ENCODE results near the gene SHISA6.

SHISA6 gene

DNA sequence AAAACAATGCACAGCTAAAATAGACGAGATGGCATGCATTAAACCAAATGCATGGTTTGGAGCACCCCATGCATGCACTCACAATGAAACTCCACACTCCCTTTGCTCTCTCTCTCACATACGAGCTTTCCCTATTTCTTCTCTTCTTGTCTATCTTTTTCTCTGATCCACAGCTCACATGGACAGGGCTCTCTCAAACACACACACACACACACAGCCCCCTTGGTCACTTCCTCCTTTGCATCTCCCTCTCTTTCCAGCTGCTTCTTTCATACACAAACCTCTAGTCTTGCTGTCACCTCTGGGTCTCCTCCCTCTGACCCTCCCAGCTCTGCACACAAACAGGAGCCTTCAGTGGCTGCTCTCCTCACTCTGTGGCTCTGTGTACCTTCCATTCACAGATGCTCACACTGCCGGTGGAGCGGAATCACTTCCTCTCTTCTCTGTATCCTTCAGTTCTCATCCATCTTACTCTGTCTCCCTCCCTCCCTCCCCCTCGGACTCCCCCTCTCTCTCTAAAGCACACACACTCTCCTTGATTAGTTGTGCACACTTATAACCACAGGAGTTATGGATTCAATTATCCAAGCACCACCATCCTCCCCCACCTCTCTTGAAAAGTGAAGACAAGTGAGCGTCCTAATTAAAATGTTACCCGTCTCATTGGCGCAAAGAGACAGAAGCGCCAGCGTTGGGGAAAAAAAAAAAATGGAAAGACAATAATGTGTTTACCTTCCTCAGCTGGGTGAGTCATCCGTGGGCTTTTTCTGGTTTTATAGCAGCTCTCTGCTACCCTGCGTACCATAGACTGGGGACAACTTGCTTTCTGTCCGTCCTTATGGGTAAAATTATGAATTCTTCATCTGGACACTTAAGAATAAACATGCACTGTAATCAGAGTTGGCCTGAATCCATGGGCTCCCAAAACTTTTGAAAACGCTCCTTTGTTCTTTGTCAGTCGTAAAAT lies 90.8 kb downstream of the SHISA6 start:
- no peak overlapping the region for H2BK12ac ChIP-seq (ENCODE audit: low read length in 2 of 2)
- no peak overlapping the region for H3K4me3 ChIP-seq (ENCODE audit: insufficient read depth in 1 of 2, low read depth in 1 of 2, low read length in 2 of 2)
- H3K4me1 ChIP-seq (ENCODE audit: control insufficient read depth, insufficient read depth, low read depth, low read length): no peaks in the 10 kb centered on the region
- no peak overlapping the region for H2BK120ac ChIP-seq (ENCODE audit: low read depth, low read length)
- no peak overlapping the region for H2BK5ac ChIP-seq (ENCODE audit: low read depth, low read length, poor library complexity, severe bottlenecking)
- H3K4ac ChIP-seq (ENCODE audit: low read depth in 1 of 2, low read length in 2 of 2): no peak overlapping the region
- H4K91ac ChIP-seq (ENCODE audit: low read length): no peak overlapping the region
- H2AFZ ChIP-seq (ENCODE audit: low read depth, low read length): no peak overlapping the region
- no peak overlapping the region for H3K14ac ChIP-seq (ENCODE audit: low read length in 2 of 2)
- no peaks in the 10 kb centered on the region for H3K79me1 ChIP-seq (replicated peaks; ENCODE audit: low read length, poor library complexity, severe bottlenecking)
- no peak overlapping the region for H3K4me2 ChIP-seq (ENCODE audit: low read length, poor library complexity, severe bottlenecking)
- no peak overlapping the region for H3K18ac ChIP-seq (ENCODE audit: low read depth in 1 of 2, low read length in 2 of 2)
- WGBS: 61% methylated on average over 15 of the region's 15 CpGs
- no peaks in the 10 kb centered on the region for H3K9me3 ChIP-seq (ENCODE audit: control insufficient read depth, low read length)
- no peak for DNase-seq
- H3K27ac ChIP-seq (ENCODE audit: low read length, poor library complexity, severe bottlenecking): no peak overlapping the region
- no peaks in the 10 kb centered on the region for H3K27me3 ChIP-seq (ENCODE audit: control insufficient read depth in 1 of 2, insufficient read depth in 1 of 2, low read length in 2 of 2)
- H2BK15ac ChIP-seq (ENCODE audit: low read depth, poor library complexity, severe bottlenecking): no peak overlapping the region
- H3K36me3 ChIP-seq (ENCODE audit: control insufficient read depth in 1 of 2, insufficient read depth in 2 of 2, low read depth in 1 of 2, low read length in 2 of 2): no peaks in the 10 kb centered on the region
- no peak overlapping the region for H2AK5ac ChIP-seq (ENCODE audit: low read length, severe bottlenecking)
- H3K23ac ChIP-seq (ENCODE audit: low read length in 2 of 2): no peak overlapping the region
- H3K9ac ChIP-seq (ENCODE audit: low read length): no peak overlapping the region
- H4K8ac ChIP-seq (ENCODE audit: low read length): no peak overlapping the region

- H3K4me3 ChIP-seq (ENCODE audit: insufficient read depth in 1 of 2, low read depth in 1 of 2, low read length in 2 of 2): no peak overlapping the region
- no peak overlapping the region for H3K4ac ChIP-seq (ENCODE audit: low read depth in 1 of 2, low read length in 2 of 2)
- H3K4me1 ChIP-seq (ENCODE audit: control insufficient read depth, insufficient read depth, low read depth, low read length): no peaks in the 10 kb centered on the region
- no peak overlapping the region for H4K91ac ChIP-seq (ENCODE audit: low read length)
- no peak overlapping the region for H2BK5ac ChIP-seq (ENCODE audit: low read depth, low read length, poor library complexity, severe bottlenecking)
- no peak overlapping the region for H4K8ac ChIP-seq (ENCODE audit: low read length)
- no peak overlapping the region for H2BK15ac ChIP-seq (ENCODE audit: low read depth, poor library complexity, severe bottlenecking)
- H3K18ac ChIP-seq (ENCODE audit: low read depth in 1 of 2, low read length in 2 of 2): no peak overlapping the region
- DNase-seq: no peak
- no peak overlapping the region for H2BK12ac ChIP-seq (ENCODE audit: low read length in 2 of 2)
- no peak overlapping the region for H3K9ac ChIP-seq (ENCODE audit: low read length)
- no peaks in the 10 kb centered on the region for H3K36me3 ChIP-seq (ENCODE audit: control insufficient read depth in 1 of 2, insufficient read depth in 2 of 2, low read depth in 1 of 2, low read length in 2 of 2)
- H2BK120ac ChIP-seq (ENCODE audit: low read depth, low read length): no peak overlapping the region
- H3K27me3 ChIP-seq (ENCODE audit: control insufficient read depth in 1 of 2, insufficient read depth in 1 of 2, low read length in 2 of 2): no peaks in the 10 kb centered on the region
- H3K4me2 ChIP-seq (ENCODE audit: low read length, poor library complexity, severe bottlenecking): no peak overlapping the region
- WGBS: 89% methylated on average over 7 of the region's 7 CpGs
- H3K14ac ChIP-seq (ENCODE audit: low read length in 2 of 2): no peak overlapping the region
- H3K23ac ChIP-seq (ENCODE audit: low read length in 2 of 2): no peak overlapping the region
- H3K27ac ChIP-seq (ENCODE audit: low read length, poor library complexity, severe bottlenecking): no peak overlapping the region
- no peak overlapping the region for H2AFZ ChIP-seq (ENCODE audit: low read depth, low read length)
- H2AK5ac ChIP-seq (ENCODE audit: low read length, severe bottlenecking): no peak overlapping the region
- H3K79me1 ChIP-seq (replicated peaks; ENCODE audit: low read length, poor library complexity, severe bottlenecking): no peaks in the 10 kb centered on the region
- no peaks in the 10 kb centered on the region for H3K9me3 ChIP-seq (ENCODE audit: control insufficient read depth, low read length)
Measured at GRCh38 chr17:11332706-11333105, 91.7 kb downstream of the SHISA6 start.

- Histone ChIP-seq H4K8ac (ENCODE audit: low read length) (no peak overlapping the region), H3K4me2 (ENCODE audit: low read length, poor library complexity, severe bottlenecking) (no peak overlapping the region)
- WGBS: 76% methylated on average over 4 of the region's 4 CpGs
Measured at GRCh38 chr17:11334493-11334892, 93.5 kb downstream of the SHISA6 start.

GRCh38 chr17:11336290-11336689 lies 95.3 kb downstream of the SHISA6 start:
- Histone ChIP-seq H3K18ac (ENCODE audit: low read depth in 1 of 2, low read length in 2 of 2) (no peak overlapping the region), H3K79me1 (replicated peaks; ENCODE audit: low read length, poor library complexity, severe bottlenecking) (no peaks in the 10 kb centered on the region), H3K36me3 (ENCODE audit: control insufficient read depth in 1 of 2, insufficient read depth in 2 of 2, low read depth in 1 of 2, low read length in 2 of 2) (no peaks in the 10 kb centered on the region), H3K9ac (ENCODE audit: low read length) (no peak overlapping the region), H4K91ac (ENCODE audit: low read length) (no peak overlapping the region), H3K4me1 (ENCODE audit: control insufficient read depth, insufficient read depth, low read depth, low read length) (no peaks in the 10 kb centered on the region), H3K27ac (ENCODE audit: low read length, poor library complexity, severe bottlenecking) (no peak overlapping the region), H2AK5ac (ENCODE audit: low read length, severe bottlenecking) (no peak overlapping the region), H3K4me3 (ENCODE audit: insufficient read depth in 1 of 2, low read depth in 1 of 2, low read length in 2 of 2) (no peak overlapping the region), H3K14ac (ENCODE audit: low read length in 2 of 2) (no peak overlapping the region), H2BK5ac (ENCODE audit: low read depth, low read length, poor library complexity, severe bottlenecking) (no peak overlapping the region), H3K23ac (ENCODE audit: low read length in 2 of 2) (no peak overlapping the region), H2AFZ (ENCODE audit: low read depth, low read length) (no peak overlapping the region), H3K27me3 (ENCODE audit: control insufficient read depth in 1 of 2, insufficient read depth in 1 of 2, low read length in 2 of 2) (no peaks in the 10 kb centered on the region), H2BK15ac (ENCODE audit: low read depth, poor library complexity, severe bottlenecking) (no peak overlapping the region), H3K9me3 (ENCODE audit: control insufficient read depth, low read length) (no peaks in the 10 kb centered on the region), H2BK12ac (ENCODE audit: low read length in 2 of 2) (no peak overlapping the region), H4K8ac (ENCODE audit: low read length) (no peak overlapping the region), H3K4ac (ENCODE audit: low read depth in 1 of 2, low read length in 2 of 2) (no peak overlapping the region), H3K4me2 (ENCODE audit: low read length, poor library complexity, severe bottlenecking) (no peak overlapping the region), H2BK120ac (ENCODE audit: low read depth, low read length) (no peak overlapping the region)
- 73% methylated on average over 5 of the region's 5 CpGs for WGBS
- DNase-seq: no peak

More at GRCh38 chr17:11334493-11334892, 93.5 kb downstream of the SHISA6 start:
- Histone ChIP-seq H2BK5ac (ENCODE audit: low read depth, low read length, poor library complexity, severe bottlenecking) (no peak overlapping the region), H2AFZ (ENCODE audit: low read depth, low read length) (no peak overlapping the region), H2BK120ac (ENCODE audit: low read depth, low read length) (no peak overlapping the region), H3K14ac (ENCODE audit: low read length in 2 of 2) (no peak overlapping the region), H2BK12ac (ENCODE audit: low read length in 2 of 2) (no peak overlapping the region), H3K9ac (ENCODE audit: low read length) (no peak overlapping the region), H3K36me3 (ENCODE audit: control insufficient read depth in 1 of 2, insufficient read depth in 2 of 2, low read depth in 1 of 2, low read length in 2 of 2) (no peaks in the 10 kb centered on the region), H4K91ac (ENCODE audit: low read length) (no peak overlapping the region), H3K23ac (ENCODE audit: low read length in 2 of 2) (no peak overlapping the region), H2AK5ac (ENCODE audit: low read length, severe bottlenecking) (no peak overlapping the region), H3K18ac (ENCODE audit: low read depth in 1 of 2, low read length in 2 of 2) (no peak overlapping the region), H3K79me1 (replicated peaks; ENCODE audit: low read length, poor library complexity, severe bottlenecking) (no peaks in the 10 kb centered on the region), H3K27ac (ENCODE audit: low read length, poor library complexity, severe bottlenecking) (no peak overlapping the region), H3K4ac (ENCODE audit: low read depth in 1 of 2, low read length in 2 of 2) (no peak overlapping the region), H2BK15ac (ENCODE audit: low read depth, poor library complexity, severe bottlenecking) (no peak overlapping the region), H3K27me3 (ENCODE audit: control insufficient read depth in 1 of 2, insufficient read depth in 1 of 2, low read length in 2 of 2) (no peaks in the 10 kb centered on the region), H3K4me3 (ENCODE audit: insufficient read depth in 1 of 2, low read depth in 1 of 2, low read length in 2 of 2) (no peak overlapping the region), H3K9me3 (ENCODE audit: control insufficient read depth, low read length) (no peaks in the 10 kb centered on the region), H3K4me1 (ENCODE audit: control insufficient read depth, insufficient read depth, low read depth, low read length) (no peaks in the 10 kb centered on the region)
- DNase-seq: no peak
